SKM-1 (cell line): ENCODE results near the gene OXTR.

Source experiments
- DNase-seq: peaks from one replicate; lab custom pipeline; 2025; ENCODE audit not compliant: unreplicated experiment; lab: John Stamatoyannopoulos, UW

Gene OXTR

GRCh38 chr3:8713901-8714759 is 55.3 kb downstream of the OXTR start:
- DNase-seq, result no peak

- DNase-seq, result no peak
Observed at GRCh38 chr3:8712908-8713255, 56.5 kb downstream of the OXTR start.

GRCh38 chr3:8712045-8712907 is 57.1 kb downstream of the OXTR start:
- DNase-seq, result no peak

GRCh38 chr3:8709801-8710507 is 59.5 kb downstream of the OXTR start:
- no peak for DNase-seq

GRCh38 chr3:8709287-8709686 is 60.1 kb downstream of the OXTR start:
- no peak for DNase-seq

- no peak for DNase-seq
Observed at GRCh38 chr3:8705575-8705974, 63.8 kb downstream of the OXTR start.

GRCh38 chr3:8702560-8702959 is 66.9 kb downstream of the OXTR start:
- no peak for DNase-seq
